ENCODE measurements around the gene SH2D7. TPM values are rescaled to one million over a fixed set of nuclear protein-coding genes. Genes with fewer than 3 reads are reported as not detected.

SH2D7 gene
- total and polyA plus RNA-seq, 4 experiments from 2014 or later: not detected

DNA sequence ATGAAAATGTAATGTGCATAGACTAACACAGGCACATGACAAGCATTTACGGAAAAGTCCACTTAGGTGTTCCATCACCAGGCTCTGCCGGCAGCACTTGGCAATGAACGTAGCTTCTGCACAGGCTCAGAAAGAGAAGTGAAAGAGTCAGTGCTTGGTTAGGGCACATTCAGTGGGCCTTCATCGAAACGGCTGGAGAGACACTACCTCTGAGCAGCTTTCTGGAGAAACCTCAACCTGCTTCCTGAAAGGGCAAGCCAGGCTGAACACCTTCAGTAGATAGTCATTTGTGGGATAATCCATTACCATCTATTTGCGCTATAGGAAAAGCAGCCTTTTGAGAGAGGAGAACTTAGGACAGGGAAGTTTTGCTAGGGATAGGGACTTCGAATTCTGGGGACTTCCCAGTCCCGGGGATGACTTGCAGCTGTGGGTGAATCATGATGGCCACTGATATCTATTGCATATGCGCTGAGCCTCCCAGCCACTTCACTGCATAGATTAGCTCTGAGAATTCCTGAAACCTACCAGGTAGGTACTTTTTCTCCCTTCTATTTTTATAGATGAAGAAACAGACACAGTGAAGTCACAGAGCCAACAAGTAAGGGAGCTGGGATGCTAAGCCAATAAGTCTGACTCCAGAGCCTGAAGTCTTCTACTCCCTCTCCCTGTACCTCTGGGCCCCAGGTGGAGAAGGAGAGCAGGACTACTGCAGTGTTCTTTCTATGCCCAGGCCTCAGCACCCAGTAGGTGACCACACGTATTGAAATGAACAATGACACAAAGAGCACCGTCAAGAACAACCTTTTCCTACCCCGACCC is 4.2 kb upstream of the SH2D7 start:
- H3K27me3 ChIP-seq (ENCODE audit: insufficient read depth, low read length): no peaks in the 10 kb centered on the region
- POLR2A ChIA-PET (ENCODE audit: partially characterized antibody): interaction anchor here (0.8 kb wide), 1 partner anchor 15 kb away, joined by 4 read pairs; no protein-coding TSS in a partner anchor
- Mint-ChIP-seq H3K36me3 (no peaks in the 10 kb centered on the region), H3K9me3 (no peaks in the 10 kb centered on the region), H3K27ac (no peak overlapping the region), H3K4me1 (no peaks in the 10 kb centered on the region), H3K4me3 (no peak overlapping the region), H3K27me3 (no peaks in the 10 kb centered on the region)
- CTCF ChIA-PET (ENCODE audit: partially characterized antibody): interaction anchor here (0.8 kb wide), 1 partner anchor 123 kb away, joined by 3 read pairs; no protein-coding TSS in a partner anchor
- no peak overlapping the region for H3K4me3 ChIP-seq (ENCODE audit: low read length in 2 of 2)
- intact Hi-C loops (cut with micrococcal nuclease): no loop called here
- no peak for DNase-seq
- no peaks in the 10 kb centered on the region for H3K9me3 ChIP-seq (ENCODE audit: control insufficient read depth in 1 of 2, low read length in 2 of 2)
- H3K36me3 ChIP-seq (ENCODE audit: insufficient read depth, low read length): no peaks in the 10 kb centered on the region
- no peak overlapping the region for H3K27ac ChIP-seq (ENCODE audit: low read depth, low read length)
- no peaks in the 10 kb centered on the region for H3K4me1 ChIP-seq (ENCODE audit: insufficient read depth, low read length)

DNA sequence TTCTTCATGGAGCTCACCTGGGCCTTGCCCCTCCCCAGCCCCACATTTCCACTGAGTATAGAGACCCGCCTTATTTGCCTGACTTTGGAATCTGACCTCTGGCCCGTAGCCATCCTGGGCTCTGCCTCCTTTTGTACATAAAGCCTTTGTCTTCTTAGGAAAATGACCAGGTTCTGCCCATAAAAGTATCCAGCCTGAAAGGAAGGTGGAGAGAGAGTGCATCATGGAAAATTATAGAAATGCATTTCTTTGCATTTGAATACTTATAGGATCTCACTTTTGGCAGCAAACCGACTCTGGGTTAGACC is 3.6 kb upstream of the SH2D7 start:
- ChIA-PET CTCF (ENCODE audit: partially characterized antibody) (interaction anchor here (0.8 kb wide), 1 partner anchor 124 kb away, joined by 3 read pairs; no protein-coding TSS in a partner anchor), POLR2A (ENCODE audit: partially characterized antibody) (interaction anchor here (0.8 kb wide), 1 partner anchor 15 kb away, joined by 4 read pairs; no protein-coding TSS in a partner anchor)
- H3K27ac Mint-ChIP-seq: no peak overlapping the region
- Histone ChIP-seq H3K4me3 (ENCODE audit: low read length in 2 of 2) (no peak overlapping the region), H3K27ac (ENCODE audit: low read depth, low read length) (no peak overlapping the region), H3K9me3 (ENCODE audit: control insufficient read depth in 1 of 2, low read length in 2 of 2) (no peaks in the 10 kb centered on the region), H3K27me3 (ENCODE audit: insufficient read depth, low read length) (no peaks in the 10 kb centered on the region), H3K4me1 (ENCODE audit: insufficient read depth, low read length) (no peaks in the 10 kb centered on the region), H3K36me3 (ENCODE audit: insufficient read depth, low read length) (no peaks in the 10 kb centered on the region)
- intact Hi-C loops (cut with micrococcal nuclease): no loop called here
- DNase-seq: no peak
- H3K4me3 Mint-ChIP-seq: no peak overlapping the region
- H3K27me3 Mint-ChIP-seq: no peaks in the 10 kb centered on the region
- no peaks in the 10 kb centered on the region for H3K4me1 Mint-ChIP-seq
- H3K9me3 Mint-ChIP-seq: no peaks in the 10 kb centered on the region
- H3K36me3 Mint-ChIP-seq: no peaks in the 10 kb centered on the region

DNA sequence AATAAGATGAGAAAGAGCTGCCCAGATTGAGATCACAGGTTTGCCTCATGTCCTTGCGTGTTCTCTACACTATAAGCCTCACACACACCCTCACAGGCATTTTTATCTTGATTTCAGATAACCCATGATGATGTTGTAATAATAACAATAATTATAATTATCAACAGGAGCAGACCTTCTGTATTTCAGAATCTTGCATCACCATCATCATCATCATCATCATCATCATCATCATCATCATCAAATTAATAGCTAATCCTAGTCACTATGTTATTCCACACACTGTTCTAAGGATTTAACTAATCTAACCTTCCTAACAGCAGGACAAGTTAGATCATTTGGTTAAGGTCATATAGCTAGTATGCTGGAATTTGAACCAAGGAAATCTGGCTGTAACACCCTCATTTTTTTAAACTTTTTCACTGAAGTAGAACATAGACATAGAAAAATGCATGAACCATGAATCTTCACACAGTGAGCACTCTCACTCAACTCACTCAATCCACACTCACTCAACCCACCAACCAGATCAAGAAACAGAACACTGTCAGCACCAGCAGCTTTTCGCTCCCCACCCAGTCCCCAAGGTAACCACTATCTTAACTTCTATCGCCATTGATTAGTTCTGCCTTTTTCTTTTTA is 1.8 kb upstream of the SH2D7 start:
- no peaks in the 10 kb centered on the region for H3K4me1 Mint-ChIP-seq
- H3K9me3 Mint-ChIP-seq: peaks cover 0 to 2% (median 0%) of the 10 kb centered on the region in 8 donors
- no peak for DNase-seq
- H3K27ac Mint-ChIP-seq: no peak overlapping the region
- no peak overlapping the region for H3K4me3 Mint-ChIP-seq
- no peaks in the 10 kb centered on the region for H3K27me3 Mint-ChIP-seq
- Histone ChIP-seq H3K36me3 (ENCODE audit: insufficient read depth, low read length) (no peaks in the 10 kb centered on the region), H3K9me3 (ENCODE audit: control insufficient read depth in 1 of 2, low read length in 2 of 2) (no peaks in the 10 kb centered on the region), H3K4me3 (ENCODE audit: low read length in 2 of 2) (no peak overlapping the region), H3K4me1 (ENCODE audit: insufficient read depth, low read length) (no peaks in the 10 kb centered on the region), H3K27ac (ENCODE audit: low read depth, low read length) (no peak overlapping the region), H3K27me3 (ENCODE audit: insufficient read depth, low read length) (no peaks in the 10 kb centered on the region)
- intact Hi-C loops (cut with micrococcal nuclease): no loop called here
- H3K36me3 Mint-ChIP-seq: no peaks in the 10 kb centered on the region
- ChIA-PET POLR2A (ENCODE audit: partially characterized antibody) (interaction anchor here (0.9 to 1.3 kb wide), 2 partner anchors 14 to 42 kb away, joined by 3 read pairs; no protein-coding TSS in a partner anchor), CTCF (ENCODE audit: partially characterized antibody) (interaction anchor here (0.8 to 2.3 kb wide), 4 partner anchors 17 to 91 kb away, joined by 3 to 11 read pairs (median 6); no protein-coding TSS in a partner anchor)

DNA sequence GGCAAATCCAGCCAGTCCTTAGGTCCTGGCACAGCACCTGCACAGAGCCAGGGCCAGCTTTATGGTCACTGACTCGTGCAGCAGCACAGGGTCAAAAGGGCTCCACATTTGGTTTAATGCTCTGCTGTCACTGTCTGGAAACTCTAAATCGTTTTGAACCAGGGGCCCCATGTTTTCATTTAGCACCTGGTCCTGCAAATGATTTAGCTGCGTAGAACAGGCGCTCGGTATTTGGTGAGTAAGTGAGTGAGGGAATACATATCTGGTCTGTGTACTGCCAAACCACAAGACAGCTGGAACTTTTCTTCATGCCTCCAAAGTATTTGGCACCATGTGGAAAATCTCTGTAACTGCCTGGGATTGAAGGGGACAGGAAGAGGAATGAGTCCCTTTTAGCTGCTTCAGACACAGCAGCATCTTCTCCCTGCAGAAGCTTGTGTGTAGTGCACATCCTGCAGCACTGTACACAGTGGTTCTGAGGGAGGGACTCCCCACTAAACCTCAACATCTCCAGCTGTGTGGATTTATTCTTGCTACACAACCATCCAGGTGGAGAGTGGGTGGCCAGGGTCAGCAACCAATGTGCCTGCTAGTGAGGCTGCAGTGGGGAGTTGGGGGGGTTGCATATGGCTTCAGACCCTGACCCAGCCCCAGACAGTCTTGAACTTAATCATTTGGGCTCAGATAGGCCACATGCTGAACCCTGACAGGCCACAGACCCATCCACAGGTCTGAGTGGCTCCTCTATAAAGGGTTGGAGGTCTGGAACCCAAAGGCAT is 1.1 kb downstream of the SH2D7 start:
- no peak overlapping the region for H3K4me3 Mint-ChIP-seq

DNA sequence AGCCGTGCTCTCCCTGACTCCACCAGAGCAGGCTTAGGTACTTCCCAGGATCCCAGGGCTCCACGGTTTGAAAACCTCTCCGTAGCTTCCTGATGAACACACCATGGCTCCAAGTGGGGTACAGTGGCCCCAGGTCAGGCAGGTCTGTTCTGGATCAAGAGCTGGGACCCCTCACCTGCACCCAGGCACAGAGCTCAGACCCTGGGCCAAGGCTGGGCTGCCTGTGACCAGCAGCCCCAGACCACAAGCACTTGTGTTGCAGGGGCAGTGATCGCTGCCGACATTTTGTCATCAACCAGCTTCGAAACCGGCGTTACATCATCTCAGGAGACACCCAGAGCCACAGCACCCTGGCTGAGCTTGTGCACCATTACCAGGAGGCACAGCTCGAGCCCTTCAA is 5.3 kb downstream of the SH2D7 start:
- Histone ChIP-seq H3K27ac (ENCODE audit: low read depth, low read length) (no peak overlapping the region), H3K9me3 (ENCODE audit: control insufficient read depth in 1 of 2, low read length in 2 of 2) (no peaks in the 10 kb centered on the region), H3K36me3 (ENCODE audit: insufficient read depth, low read length) (no peaks in the 10 kb centered on the region), H3K4me3 (ENCODE audit: low read length in 2 of 2) (no peak overlapping the region), H3K4me1 (ENCODE audit: insufficient read depth, low read length) (peaks cover 6% of the 10 kb centered on the region), H3K27me3 (ENCODE audit: insufficient read depth, low read length) (no peaks in the 10 kb centered on the region)
- DNase-seq: no peak
- H3K27ac Mint-ChIP-seq: no peak overlapping the region
- peaks cover 0 to 2% (median 0%) of the 10 kb centered on the region in 8 donors for H3K9me3 Mint-ChIP-seq
- POLR2A ChIA-PET (ENCODE audit: partially characterized antibody): no interaction called here
- intact Hi-C loops (cut with micrococcal nuclease): no loop called here
- no peaks in the 10 kb centered on the region for H3K36me3 Mint-ChIP-seq
- H3K27me3 Mint-ChIP-seq: no peaks in the 10 kb centered on the region
- CTCF ChIA-PET (ENCODE audit: partially characterized antibody): interaction anchor here (0.9 to 1.4 kb wide), 3 partner anchors 10 to 131 kb away, joined by 4 to 5 read pairs (median 4); no protein-coding TSS in a partner anchor
- no peak overlapping the region for H3K4me3 Mint-ChIP-seq
- H3K4me1 Mint-ChIP-seq: peaks cover 3 to 15% (median 5%) of the 10 kb centered on the region in 4 donors

More for the DNA sequence above, 1.1 kb downstream of the SH2D7 start:
- H3K4me3 ChIP-seq (ENCODE audit: low read length in 2 of 2): no peak overlapping the region
- no peaks in the 10 kb centered on the region for H3K9me3 ChIP-seq (ENCODE audit: control insufficient read depth in 1 of 2, low read length in 2 of 2)
- intact Hi-C loops (cut with micrococcal nuclease): no loop called here
- POLR2A ChIA-PET (ENCODE audit: partially characterized antibody): interaction anchor here (0.8 to 1.0 kb wide), 2 partner anchors 9 to 31 kb away, joined by 3 read pairs; no protein-coding TSS in a partner anchor
- Mint-ChIP-seq H3K4me1 (no peaks in the 10 kb centered on the region), H3K27ac (no peak overlapping the region), H3K27me3 (no peaks in the 10 kb centered on the region), H3K36me3 (no peaks in the 10 kb centered on the region), H3K9me3 (peaks cover 0 to 2% (median 0%) of the 10 kb centered on the region in 8 donors)
- no peaks in the 10 kb centered on the region for H3K27me3 ChIP-seq (ENCODE audit: insufficient read depth, low read length)
- no peak for DNase-seq
- CTCF ChIA-PET (ENCODE audit: partially characterized antibody): interaction anchor here (0.6 to 2.1 kb wide), 5 partner anchors 15 to 1052 kb away, joined by 3 to 5 read pairs (median 4); no protein-coding TSS in a partner anchor
- H3K27ac ChIP-seq (ENCODE audit: low read depth, low read length): no peak overlapping the region
- H3K36me3 ChIP-seq (ENCODE audit: insufficient read depth, low read length): no peaks in the 10 kb centered on the region
- no peaks in the 10 kb centered on the region for H3K4me1 ChIP-seq (ENCODE audit: insufficient read depth, low read length)

DNA sequence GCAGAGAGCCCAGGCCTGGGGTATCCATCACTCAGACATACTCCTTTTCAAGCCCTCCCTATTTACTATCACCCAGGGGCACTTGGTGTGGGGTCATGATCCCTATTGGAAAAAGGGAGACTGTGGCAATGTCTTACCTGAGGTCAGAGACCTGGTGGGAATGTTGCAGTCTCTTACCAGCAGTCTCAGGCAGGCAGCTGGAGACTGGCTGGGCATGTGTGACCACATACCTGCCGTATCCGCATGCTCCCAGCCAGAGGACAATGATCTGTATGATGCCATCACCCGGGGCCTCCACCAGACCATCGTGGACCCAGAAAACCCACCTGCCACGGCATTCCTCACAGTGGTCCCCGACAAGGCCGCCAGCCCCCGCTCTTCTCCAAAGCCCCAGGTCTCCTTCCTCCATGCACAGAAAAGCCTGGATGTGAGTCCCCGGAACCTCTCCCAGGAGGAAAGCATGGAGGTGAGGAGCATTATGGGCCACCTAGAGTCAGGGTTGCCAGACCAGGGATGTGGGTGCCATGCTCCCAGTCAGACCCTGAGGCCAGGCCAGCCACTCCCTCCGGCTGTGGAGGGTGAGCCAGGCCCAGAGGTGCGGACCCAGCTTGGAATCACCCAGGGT is 5.9 kb downstream of the SH2D7 start:
- intact Hi-C loops (cut with micrococcal nuclease): no loop called here
- Histone ChIP-seq H3K27me3 (ENCODE audit: insufficient read depth, low read length) (no peaks in the 10 kb centered on the region), H3K4me3 (ENCODE audit: low read length in 2 of 2) (no peak overlapping the region), H3K27ac (ENCODE audit: low read depth, low read length) (no peak overlapping the region), H3K9me3 (ENCODE audit: control insufficient read depth in 1 of 2, low read length in 2 of 2) (no peaks in the 10 kb centered on the region), H3K4me1 (ENCODE audit: insufficient read depth, low read length) (peaks cover 12% of the 10 kb centered on the region), H3K36me3 (ENCODE audit: insufficient read depth, low read length) (no peaks in the 10 kb centered on the region)
- Mint-ChIP-seq H3K27ac (no peak overlapping the region), H3K4me3 (no peak overlapping the region), H3K27me3 (no peaks in the 10 kb centered on the region), H3K4me1 (peaks cover 4 to 21% (median 8%) of the 10 kb centered on the region in 4 donors), H3K9me3 (peaks cover 0 to 2% (median 0%) of the 10 kb centered on the region in 8 donors), H3K36me3 (no peaks in the 10 kb centered on the region)
- ChIA-PET POLR2A (ENCODE audit: partially characterized antibody) (no interaction called here), CTCF (ENCODE audit: partially characterized antibody) (interaction anchor here (1.0 to 1.4 kb wide), 2 partner anchors 10 to 13 kb away, joined by 4 to 5 read pairs; no protein-coding TSS in a partner anchor)
- no peak for DNase-seq

Measured in CD4-positive, alpha-beta memory T cell (primary cell).